ENCODE data around the gene ITPKC. TPM values are rescaled to one million over a fixed set of nuclear protein-coding genes. Genes with fewer than 3 reads are reported as not detected.

ITPKC gene
- total and polyA plus RNA-seq, 2 of the 13 experiments (the other 11 are each of a cell fraction or from before 2014, with no cell fraction given), result 6.9 to 11.2 TPM

- TF ChIP-seq FOXJ3 (CRISPR knock-in tag; IDR thresholded peaks at IDR 0.05; ENCODE audit: borderline replicate concordance) (no peak), ZNF577 (CRISPR knock-in tag; IDR thresholded peaks at IDR 0.05; ENCODE audit: borderline replicate concordance, low read depth) (no peak), RBM22 (optimal IDR thresholded peaks at IDR 0.05; ENCODE audit: low read length) (peak; percentile 78), POLR2A (IDR thresholded peaks at IDR 0.05; ENCODE audit: insufficient read depth in 1 of 2, low read depth in 2 of 2, low read length in 2 of 2) (0 out of 4 replicates have a peak, but pooled peaks have one; percentile 25 to 29), POGK (CRISPR knock-in tag; conservative IDR thresholded peaks at IDR 0.05) (no peak), ZNF333 (CRISPR knock-in tag; IDR thresholded peaks at IDR 0.05; ENCODE audit: borderline replicate concordance) (no peak), THYN1 (CRISPR knock-in tag; IDR thresholded peaks at IDR 0.05; ENCODE audit: borderline replicate concordance, low read depth) (no peak), SIN3A (IDR thresholded peaks at IDR 0.05; ENCODE audit: borderline replicate concordance, low read depth, low read length) (no peak), ZFP36 (IDR thresholded peaks at IDR 0.05; ENCODE audit: borderline replicate concordance, low read depth, low read length, partially characterized antibody) (no peak), POGZ (CRISPR knock-in tag; IDR thresholded peaks at IDR 0.05) (no peak), ZNF263 (CRISPR knock-in tag; IDR thresholded peaks at IDR 0.05) (0 out of 2 replicates have a peak, but pooled peaks have one; percentile 25), ZNF496 (CRISPR knock-in tag; IDR thresholded peaks at IDR 0.05; ENCODE audit: insufficient replicate concordance) (no peak), ZNF772 (CRISPR knock-in tag; IDR thresholded peaks at IDR 0.05) (no peak), MEIS1 (CRISPR knock-in tag; IDR thresholded peaks at IDR 0.05; ENCODE audit: borderline replicate concordance) (no peak)
- TF ChIP-seq, protein P1, sequence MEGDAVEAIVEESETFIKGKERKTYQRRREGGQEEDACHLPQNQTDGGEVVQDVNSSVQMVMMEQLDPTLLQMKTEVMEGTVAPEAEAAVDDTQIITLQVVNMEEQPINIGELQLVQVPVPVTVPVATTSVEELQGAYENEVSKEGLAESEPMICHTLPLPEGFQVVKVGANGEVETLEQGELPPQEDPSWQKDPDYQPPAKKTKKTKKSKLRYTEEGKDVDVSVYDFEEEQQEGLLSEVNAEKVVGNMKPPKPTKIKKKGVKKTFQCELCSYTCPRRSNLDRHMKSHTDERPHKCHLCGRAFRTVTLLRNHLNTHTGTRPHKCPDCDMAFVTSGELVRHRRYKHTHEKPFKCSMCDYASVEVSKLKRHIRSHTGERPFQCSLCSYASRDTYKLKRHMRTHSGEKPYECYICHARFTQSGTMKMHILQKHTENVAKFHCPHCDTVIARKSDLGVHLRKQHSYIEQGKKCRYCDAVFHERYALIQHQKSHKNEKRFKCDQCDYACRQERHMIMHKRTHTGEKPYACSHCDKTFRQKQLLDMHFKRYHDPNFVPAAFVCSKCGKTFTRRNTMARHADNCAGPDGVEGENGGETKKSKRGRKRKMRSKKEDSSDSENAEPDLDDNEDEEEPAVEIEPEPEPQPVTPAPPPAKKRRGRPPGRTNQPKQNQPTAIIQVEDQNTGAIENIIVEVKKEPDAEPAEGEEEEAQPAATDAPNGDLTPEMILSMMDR (CRISPR knock-in tag; IDR thresholded peaks at IDR 0.05), result no peak
- TF ChIP-seq, protein P2, sequence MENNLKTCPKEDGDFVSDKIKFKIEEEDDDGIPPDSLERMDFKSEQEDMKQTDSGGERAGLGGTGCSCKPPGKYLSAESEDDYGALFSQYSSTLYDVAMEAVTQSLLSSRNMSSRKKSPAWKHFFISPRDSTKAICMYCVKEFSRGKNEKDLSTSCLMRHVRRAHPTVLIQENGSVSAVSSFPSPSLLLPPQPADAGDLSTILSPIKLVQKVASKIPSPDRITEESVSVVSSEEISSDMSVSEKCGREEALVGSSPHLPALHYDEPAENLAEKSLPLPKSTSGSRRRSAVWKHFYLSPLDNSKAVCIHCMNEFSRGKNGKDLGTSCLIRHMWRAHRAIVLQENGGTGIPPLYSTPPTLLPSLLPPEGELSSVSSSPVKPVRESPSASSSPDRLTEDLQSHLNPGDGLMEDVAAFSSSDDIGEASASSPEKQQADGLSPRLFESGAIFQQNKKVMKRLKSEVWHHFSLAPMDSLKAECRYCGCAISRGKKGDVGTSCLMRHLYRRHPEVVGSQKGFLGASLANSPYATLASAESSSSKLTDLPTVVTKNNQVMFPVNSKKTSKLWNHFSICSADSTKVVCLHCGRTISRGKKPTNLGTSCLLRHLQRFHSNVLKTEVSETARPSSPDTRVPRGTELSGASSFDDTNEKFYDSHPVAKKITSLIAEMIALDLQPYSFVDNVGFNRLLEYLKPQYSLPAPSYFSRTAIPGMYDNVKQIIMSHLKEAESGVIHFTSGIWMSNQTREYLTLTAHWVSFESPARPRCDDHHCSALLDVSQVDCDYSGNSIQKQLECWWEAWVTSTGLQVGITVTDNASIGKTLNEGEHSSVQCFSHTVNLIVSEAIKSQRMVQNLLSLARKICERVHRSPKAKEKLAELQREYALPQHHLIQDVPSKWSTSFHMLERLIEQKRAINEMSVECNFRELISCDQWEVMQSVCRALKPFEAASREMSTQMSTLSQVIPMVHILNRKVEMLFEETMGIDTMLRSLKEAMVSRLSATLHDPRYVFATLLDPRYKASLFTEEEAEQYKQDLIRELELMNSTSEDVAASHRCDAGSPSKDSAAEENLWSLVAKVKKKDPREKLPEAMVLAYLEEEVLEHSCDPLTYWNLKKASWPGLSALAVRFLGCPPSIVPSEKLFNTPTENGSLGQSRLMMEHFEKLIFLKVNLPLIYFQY (CRISPR knock-in tag; IDR thresholded peaks at IDR 0.05; ENCODE audit: borderline replicate concordance), result no peak
- TF ChIP-seq, protein P3, sequence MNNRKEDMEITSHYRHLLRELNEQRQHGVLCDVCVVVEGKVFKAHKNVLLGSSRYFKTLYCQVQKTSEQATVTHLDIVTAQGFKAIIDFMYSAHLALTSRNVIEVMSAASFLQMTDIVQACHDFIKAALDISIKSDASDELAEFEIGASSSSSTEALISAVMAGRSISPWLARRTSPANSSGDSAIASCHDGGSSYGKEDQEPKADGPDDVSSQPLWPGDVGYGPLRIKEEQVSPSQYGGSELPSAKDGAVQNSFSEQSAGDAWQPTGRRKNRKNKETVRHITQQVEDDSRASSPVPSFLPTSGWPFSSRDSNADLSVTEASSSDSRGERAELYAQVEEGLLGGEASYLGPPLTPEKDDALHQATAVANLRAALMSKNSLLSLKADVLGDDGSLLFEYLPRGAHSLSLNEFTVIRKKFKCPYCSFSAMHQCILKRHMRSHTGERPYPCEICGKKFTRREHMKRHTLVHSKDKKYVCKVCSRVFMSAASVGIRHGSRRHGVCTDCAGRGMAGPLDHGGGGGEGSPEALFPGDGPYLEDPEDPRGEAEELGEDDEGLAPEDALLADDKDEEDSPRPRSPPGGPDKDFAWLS (CRISPR knock-in tag; IDR thresholded peaks at IDR 0.05; ENCODE audit: borderline replicate concordance), result 0 out of 2 replicates have a peak, but pooled peaks have one; percentile 43
Measured at GRCh38 chr19:40754611-40755247, 37.8 kb downstream of the ITPKC start (continued).

Measured in HepG2 (cell line).